ENCODE results near the gene TFRC.
A peak's percentile ranks its signal among the peaks of the same experiment; 100 is the strongest.
"Not testable (repeated sequence)": the region's sequence is repeated elsewhere in the genome, so short reads cannot be mapped to it uniquely, and the experiment has no call there.

Gene TFRC

GRCh38 chr3:196081834-196082618 is at the start of gene TFRC:
TSS of gene TFRC (minus strand) at chr3:196082090. CDS start at chr3:196077099, 4,991 bp downstream.
- DNase-seq (ENCODE audit: low read depth): peak; percentile 94

- no peak for DNase-seq (ENCODE audit: low read depth)
Measured at GRCh38 chr3:196128172-196128843, 46.4 kb upstream of the TFRC start.

GRCh38 chr3:196127308-196128040 is 45.6 kb upstream of the TFRC start:
- DNase-seq (ENCODE audit: low read depth): no peak

- no peak for DNase-seq (ENCODE audit: low read depth)
Measured at GRCh38 chr3:196124608-196125007, 42.7 kb upstream of the TFRC start.

- no peak for DNase-seq (ENCODE audit: low read depth)
Measured at GRCh38 chr3:196122688-196123046, 40.8 kb upstream of the TFRC start.

- no peak for DNase-seq (ENCODE audit: low read depth)
Measured at GRCh38 chr3:196122021-196122687, 40.3 kb upstream of the TFRC start.

- DNase-seq (ENCODE audit: low read depth): no peak
Measured at GRCh38 chr3:196121066-196121465, 39.2 kb upstream of the TFRC start.

GRCh38 chr3:196120291-196120951 is 38.5 kb upstream of the TFRC start:
- DNase-seq (ENCODE audit: low read depth): no peak

- no peak for DNase-seq (ENCODE audit: low read depth)
Measured at GRCh38 chr3:196117809-196118208, 35.9 kb upstream of the TFRC start.

GRCh38 chr3:196115678-196116083 is 33.8 kb upstream of the TFRC start:
- DNase-seq (ENCODE audit: low read depth): no peak

GRCh38 chr3:196111939-196112386 is 30.1 kb upstream of the TFRC start:
- no peak for DNase-seq (ENCODE audit: low read depth)

- no peak for DNase-seq (ENCODE audit: low read depth)
Measured at GRCh38 chr3:196108075-196108743, 26.3 kb upstream of the TFRC start.

GRCh38 chr3:196104707-196105106 is 22.8 kb upstream of the TFRC start:
- not testable (repeated sequence) for DNase-seq (ENCODE audit: low read depth)

GRCh38 chr3:196098365-196098980 is 16.6 kb upstream of the TFRC start:
- not testable (repeated sequence) for DNase-seq (ENCODE audit: low read depth)

- no peak for DNase-seq (ENCODE audit: low read depth)
Measured at GRCh38 chr3:196097373-196098154, 15.7 kb upstream of the TFRC start.

- DNase-seq (ENCODE audit: low read depth): no peak
Measured at GRCh38 chr3:196096382-196096953, 14.6 kb upstream of the TFRC start.

GRCh38 chr3:196093317-196094111 is 11.6 kb upstream of the TFRC start:
- DNase-seq (ENCODE audit: low read depth): no peak

- DNase-seq (ENCODE audit: low read depth): no peak
Measured at GRCh38 chr3:196087906-196088305, 6.0 kb upstream of the TFRC start.

- DNase-seq (ENCODE audit: low read depth): no peak
Measured at GRCh38 chr3:196082619-196082971, 705 bp upstream of the TFRC start.

All from T-helper 22 cell (primary cell).